GM21367 (cell line): ENCODE measurements around the gene BRK1.
"Not testable (repeated sequence)": the region's sequence is repeated elsewhere in the genome, so short reads cannot be mapped to it uniquely, and the experiment has no call there.

Source experiments
- ATAC-seq: cut with Tn5 transposase; IDR thresholded peaks from one replicate; pipeline ENCODE4 v1.9.1; 2021; ENCODE audit not compliant: unreplicated experiment

BRK1 gene

GRCh38 chr3:10176150-10176549 is 60.7 kb downstream of the BRK1 start:
- not testable (repeated sequence) for ATAC-seq
